Fibroblast of pulmonary artery (primary cell): ENCODE results near the gene SCNN1A.
A peak's percentile ranks its signal among the peaks of the same experiment; 100 is the strongest.

ENCODE experiments used
- DNase-seq: peaks from one replicate; pipeline ENCODE4 v3.0.0-alpha.2; 2010; ENCODE audit warnings: low read depth
- H3K4me3 ChIP-seq: replicated peaks from 2 replicates; pipeline ENCODE4 v1.5.1; 2011; ENCODE audit warnings: low read depth, mild to moderate bottlenecking, control low read depth, low read length, moderate library complexity
- TF ChIP-seq, protein P1 (sequence below): IDR thresholded peaks from 2 replicates; pipeline ENCODE4 v1.5.1; 2011; ENCODE audit warnings: mild to moderate bottlenecking, control low read depth, low read length, inconsistent platforms; ENCODE audit errors: missing control alignments

The SCNN1A gene

GRCh38 chr12:6367969-6368892 is 7.1 kb downstream of the SCNN1A start:
- H3K4me3 ChIP-seq = no peak overlapping the region
- no peak for DNase-seq
- TF ChIP-seq, protein P1, sequence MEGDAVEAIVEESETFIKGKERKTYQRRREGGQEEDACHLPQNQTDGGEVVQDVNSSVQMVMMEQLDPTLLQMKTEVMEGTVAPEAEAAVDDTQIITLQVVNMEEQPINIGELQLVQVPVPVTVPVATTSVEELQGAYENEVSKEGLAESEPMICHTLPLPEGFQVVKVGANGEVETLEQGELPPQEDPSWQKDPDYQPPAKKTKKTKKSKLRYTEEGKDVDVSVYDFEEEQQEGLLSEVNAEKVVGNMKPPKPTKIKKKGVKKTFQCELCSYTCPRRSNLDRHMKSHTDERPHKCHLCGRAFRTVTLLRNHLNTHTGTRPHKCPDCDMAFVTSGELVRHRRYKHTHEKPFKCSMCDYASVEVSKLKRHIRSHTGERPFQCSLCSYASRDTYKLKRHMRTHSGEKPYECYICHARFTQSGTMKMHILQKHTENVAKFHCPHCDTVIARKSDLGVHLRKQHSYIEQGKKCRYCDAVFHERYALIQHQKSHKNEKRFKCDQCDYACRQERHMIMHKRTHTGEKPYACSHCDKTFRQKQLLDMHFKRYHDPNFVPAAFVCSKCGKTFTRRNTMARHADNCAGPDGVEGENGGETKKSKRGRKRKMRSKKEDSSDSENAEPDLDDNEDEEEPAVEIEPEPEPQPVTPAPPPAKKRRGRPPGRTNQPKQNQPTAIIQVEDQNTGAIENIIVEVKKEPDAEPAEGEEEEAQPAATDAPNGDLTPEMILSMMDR = no peak

- H3K4me3 ChIP-seq = no peak overlapping the region
- TF ChIP-seq, protein P1 = peak; percentile 40
- peak; percentile 67 for DNase-seq
Observed at GRCh38 chr12:6367065-6367968, 8.0 kb downstream of the SCNN1A start.

DNA sequence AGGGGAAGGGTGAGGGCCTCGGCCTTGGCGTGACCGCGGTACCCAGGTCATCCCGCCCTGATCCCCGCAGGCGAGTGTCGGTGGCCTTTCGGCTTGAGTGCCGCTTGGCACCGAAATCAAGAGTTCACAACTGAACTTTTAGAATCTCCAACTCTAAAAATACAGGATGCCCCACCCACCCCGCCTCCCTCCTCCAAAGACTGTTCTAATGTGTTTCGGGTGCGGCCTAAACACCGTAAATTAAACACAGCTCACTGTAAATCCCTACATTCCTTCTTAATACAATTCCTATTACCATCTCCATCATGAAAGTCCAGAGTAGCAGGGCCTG is 11.4 kb downstream of the SCNN1A start:
- TF ChIP-seq, protein P1 = no peak
- DNase-seq = no peak
- no peak overlapping the region for H3K4me3 ChIP-seq

DNA sequence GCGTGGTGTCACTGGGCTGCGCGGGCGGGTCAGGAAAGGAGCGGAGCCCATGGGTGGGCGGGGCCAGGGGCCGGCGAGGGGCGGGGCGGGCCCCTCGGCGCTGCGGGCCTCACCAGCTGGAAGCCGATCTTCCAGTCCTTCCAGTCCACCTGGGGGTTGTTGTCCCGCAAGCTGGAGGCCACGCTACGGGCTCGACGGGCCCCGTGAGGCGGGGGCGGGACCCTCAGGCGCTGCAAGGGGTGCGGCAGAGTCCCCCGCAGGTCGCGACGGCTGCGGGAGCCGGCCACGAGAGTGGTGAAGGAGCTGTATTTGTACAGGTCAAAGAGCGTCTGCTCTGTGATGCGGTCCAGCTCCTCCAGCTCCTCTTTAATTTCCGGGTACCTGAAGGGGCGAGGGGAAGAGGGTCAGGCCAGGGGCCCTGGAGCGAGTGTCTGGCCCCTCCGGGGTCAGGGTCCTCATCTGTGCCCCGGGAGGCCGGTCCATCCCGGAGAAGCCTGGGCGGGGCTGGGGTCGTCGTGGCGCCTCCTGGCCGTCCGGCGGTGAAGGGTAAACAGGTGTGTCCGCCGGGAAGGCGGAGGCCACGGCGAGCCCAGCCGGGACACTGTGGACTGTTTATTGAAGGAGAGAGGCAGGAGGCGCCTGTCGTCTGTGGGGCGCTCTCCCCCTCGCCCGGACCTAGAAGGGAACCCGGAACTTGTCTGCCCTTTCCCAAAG is 11.9 kb downstream of the SCNN1A start:
- TF ChIP-seq, protein P1 = no peak
- H3K4me3 ChIP-seq = peak overlapping the region; percentile 48
- DNase-seq = peak; percentile 64

DNA sequence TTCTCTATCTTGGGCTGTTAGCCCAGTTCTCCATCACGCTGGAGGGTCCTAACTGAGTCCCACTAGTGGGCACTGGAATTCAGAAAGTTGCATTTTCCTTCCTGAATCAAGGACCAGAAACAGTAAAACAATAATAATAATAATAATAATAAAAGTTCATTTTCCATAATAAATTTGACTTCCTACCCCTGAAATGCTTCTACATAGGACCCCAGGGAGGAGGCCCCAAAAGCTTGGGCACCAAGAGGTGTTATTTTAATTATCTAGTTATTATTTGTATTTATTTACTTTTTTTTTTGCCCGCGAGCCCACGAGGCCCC is 12.4 kb downstream of the SCNN1A start:
- no peak overlapping the region for H3K4me3 ChIP-seq
- DNase-seq = no peak
- TF ChIP-seq, protein P1 = no peak

DNA sequence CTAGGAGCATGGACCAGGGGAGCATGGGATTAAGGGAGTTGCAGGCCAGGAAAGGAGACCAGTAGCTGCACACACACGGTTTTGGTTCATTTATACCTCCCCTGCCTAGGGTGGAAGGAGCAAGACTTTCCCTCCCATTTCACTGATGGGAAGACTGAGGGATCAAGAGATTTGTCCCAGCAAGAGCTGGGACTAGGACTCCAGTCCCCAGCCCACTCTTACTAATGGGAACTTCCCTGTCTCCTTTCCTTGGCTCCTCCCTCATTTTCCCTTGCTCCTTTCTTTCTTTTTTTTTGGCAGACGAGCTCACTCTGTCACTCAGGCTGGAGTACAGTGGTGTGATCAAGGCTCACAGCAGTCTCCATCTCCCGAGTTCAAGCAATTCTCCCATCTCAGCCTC is 13.0 kb downstream of the SCNN1A start:
- TF ChIP-seq, protein P1 = no peak
- DNase-seq = no peak
- H3K4me3 ChIP-seq = no peak overlapping the region
